GM23248 (cell line): ENCODE data around the gene TBC1D22A. TPM values are rescaled to one million over a fixed set of nuclear protein-coding genes. Genes with fewer than 3 reads are reported as not detected.

Experiments
- DNase-seq: peaks from one replicate; pipeline ENCODE4 v3.0.0-alpha.2; 2015
- H2AFZ ChIP-seq: fragments of 200-600 bp; sonication (generic); 2 replicates; pipeline ENCODE4 v1.6.1; 2016; ENCODE audit warnings: antibody characterized with exemption
- H3F3A ChIP-seq: fragments of 200-600 bp; sonication (generic); 2 replicates; pipeline ENCODE4 v1.6.1; 2016; ENCODE audit warnings: mild to moderate bottlenecking, antibody characterized with exemption, mixed run types; ENCODE audit not compliant: insufficient read depth
- H3K27ac ChIP-seq: fragments of 200-600 bp; sonication (generic); 2 replicates; pipeline ENCODE4 v1.5.1; 2016; ENCODE audit warnings: mild to moderate bottlenecking
- H3K27me3 ChIP-seq: fragments of 200-600 bp; sonication (generic); replicated peaks from 2 replicates; pipeline ENCODE4 v1.6.1; 2016; ENCODE audit warnings: mild to moderate bottlenecking; ENCODE audit not compliant: insufficient read depth
- H3K36me3 ChIP-seq: fragments of 200-600 bp; sonication (generic); 2 replicates; pipeline ENCODE4 v1.6.1; 2016; ENCODE audit warnings: low read depth, mild to moderate bottlenecking
- H3K4me1 ChIP-seq: fragments of 200-600 bp; sonication (generic); 2 replicates; pipeline ENCODE4 v1.6.1; 2016; ENCODE audit warnings: mild to moderate bottlenecking; ENCODE audit not compliant: insufficient read depth
- H3K4me2 ChIP-seq: fragments of 200-600 bp; sonication (generic); one replicate; pipeline ENCODE4 v1.6.1; 2016; ENCODE audit warnings: mild to moderate bottlenecking; ENCODE audit not compliant: unreplicated experiment
- H3K4me3 ChIP-seq: fragments of 200-600 bp; sonication (generic); 2 replicates; pipeline ENCODE4 v1.5.1; 2016; ENCODE audit warnings: mild to moderate bottlenecking
- H3K79me2 ChIP-seq: fragments of 200-600 bp; sonication (generic); 2 replicates; pipeline ENCODE4 v1.6.1; 2016; ENCODE audit warnings: mild to moderate bottlenecking; ENCODE audit not compliant: insufficient read depth
- H3K9ac ChIP-seq: fragments of 200-600 bp; sonication (generic); 2 replicates; pipeline ENCODE4 v1.6.1; 2016; ENCODE audit warnings: mild to moderate bottlenecking
- H3K9me2 ChIP-seq: fragments of 200-600 bp; sonication (generic); 2 replicates; pipeline ENCODE4 v1.6.1; 2016; ENCODE audit warnings: mixed run types, mild to moderate bottlenecking, moderate library complexity; ENCODE audit not compliant: insufficient read depth
- H3K9me3 ChIP-seq: fragments of 200-600 bp; sonication (generic); one replicate; pipeline ENCODE4 v1.6.1; 2017; ENCODE audit warnings: low read depth
- H4K20me1 ChIP-seq: fragments of 200-600 bp; sonication (generic); 2 replicates; pipeline ENCODE4 v1.6.0; 2016; ENCODE audit not compliant: insufficient read depth
- EZH2 ChIP-seq: fragments of 200-600 bp; sonication (generic); IDR thresholded peaks from 2 replicates; pipeline ENCODE4 v1.6.1; 2018; ENCODE audit warnings: antibody characterized with exemption, mild to moderate bottlenecking; ENCODE audit not compliant: insufficient read depth, poor library complexity, severe bottlenecking
- EZH2phosphoT487 ChIP-seq: fragments of 200-600 bp; sonication (generic); IDR thresholded peaks from 2 replicates; pipeline ENCODE4 v1.6.1; 2018; ENCODE audit warnings: antibody characterized with exemption, moderate library complexity, mild to moderate bottlenecking, low read depth; ENCODE audit not compliant: insufficient read depth
- WGBS, 2 experiments: methylation state at CpG; one replicate each; pipeline ENCODE4 v1.1.6; 2015 to 2017; ENCODE audit warnings: low lambda C conversion rate in 2 of 2, low coverage in 1 of 2; ENCODE audit errors: missing lambda C conversion rate in 2 of 2; 5-methylcytosine and 5-hydroxymethylcytosine counted together
- in situ Hi-C: fragments of 300-500 bp; cut with MboI; formaldehyde crosslinking; loops from 2 replicates; pipeline ENCODE4 v1.15.0; 2020
- polyA plus RNA-seq: library from polyadenylated mRNA; unstranded; fragments of >200 nt; fragmentation: Nextera tagmentation; extraction: Ambion mirVana; gene quantifications from 2 replicates; pipeline ENCODE4 v1.2.1, GENCODE V29; 2016
- total RNA-seq: library from RNA; depleted of rRNA; stranded (reverse); fragments of >200 nt; shearing (Covaris generic); gene quantifications from 2 replicates; pipeline ENCODE4 v1.2.3, GENCODE V29; 2014

TBC1D22A gene
- total and polyA plus RNA-seq, 2 experiments from 2014 or later = 12.3 to 16.9 TPM

GRCh38 chr22:47178339-47178738 is 415.9 kb downstream of the TBC1D22A start:
- no peaks in the 10 kb centered on the region for H3K27me3 ChIP-seq
- H3K4me2 ChIP-seq = no peak overlapping the region
- H3K79me2 ChIP-seq = no peaks in the 10 kb centered on the region
- H3K27ac ChIP-seq = no peak overlapping the region
- TF ChIP-seq EZH2 = no peak
- no peak for TF ChIP-seq EZH2phosphoT487
- 88 to 90% methylated on average over 5 of the region's 5 CpGs for WGBS, 2 experiments
- H3F3A ChIP-seq = no peaks in the 10 kb centered on the region
- in situ Hi-C loops = no loop called here
- H2AFZ ChIP-seq = no peak overlapping the region
- no peaks in the 10 kb centered on the region for H3K36me3 ChIP-seq
- no peaks in the 10 kb centered on the region for H3K9me3 ChIP-seq
- no peak overlapping the region for H3K4me3 ChIP-seq
- H4K20me1 ChIP-seq = no peaks in the 10 kb centered on the region
- no peak overlapping the region for H3K9ac ChIP-seq
- no peaks in the 10 kb centered on the region for H3K9me2 ChIP-seq
- no peak for DNase-seq
- H3K4me1 ChIP-seq = peaks cover 4% of the 10 kb centered on the region; the same call in 1 of the 2 replicates

- no peaks in the 10 kb centered on the region for H3K36me3 ChIP-seq
- H3K9ac ChIP-seq = no peak overlapping the region
- H3K9me2 ChIP-seq = no peaks in the 10 kb centered on the region
- H3F3A ChIP-seq = no peaks in the 10 kb centered on the region
- H3K27ac ChIP-seq = no peak overlapping the region
- H3K79me2 ChIP-seq = no peaks in the 10 kb centered on the region
- 96 to 98% methylated on average over 2 of the region's 2 CpGs for WGBS, 2 experiments
- DNase-seq = no peak
- H3K9me3 ChIP-seq = no peaks in the 10 kb centered on the region
- no peak overlapping the region for H2AFZ ChIP-seq
- H4K20me1 ChIP-seq = no peaks in the 10 kb centered on the region
- H3K4me3 ChIP-seq = no peak overlapping the region
- H3K27me3 ChIP-seq = no peaks in the 10 kb centered on the region
- no peaks in the 10 kb centered on the region for H3K4me1 ChIP-seq
- no peak for TF ChIP-seq EZH2
- no peak for TF ChIP-seq EZH2phosphoT487
- in situ Hi-C loops = no loop called here
- no peak overlapping the region for H3K4me2 ChIP-seq
Measured at GRCh38 chr22:47180796-47181195, 418.3 kb downstream of the TBC1D22A start.

- Histone ChIP-seq H3K27me3 (no peaks in the 10 kb centered on the region), H2AFZ (no peak overlapping the region), H3K9me2 (no peaks in the 10 kb centered on the region), H3K4me1 (no peaks in the 10 kb centered on the region), H3K4me2 (no peak overlapping the region), H3K36me3 (no peaks in the 10 kb centered on the region), H3K9me3 (no peaks in the 10 kb centered on the region), H3K9ac (no peak overlapping the region), H3K79me2 (no peaks in the 10 kb centered on the region), H3F3A (no peaks in the 10 kb centered on the region), H3K4me3 (no peak overlapping the region), H4K20me1 (no peaks in the 10 kb centered on the region), H3K27ac (no peak overlapping the region)
- DNase-seq = no peak
- TF ChIP-seq EZH2 (no peak), EZH2phosphoT487 (no peak)
- in situ Hi-C loops = no loop called here
- WGBS, 2 experiments = 60% methylated on average over 9 of the region's 9 CpGs
Measured at GRCh38 chr22:47187176-47187957, 424.9 kb downstream of the TBC1D22A start.

GRCh38 chr22:47188261-47189055 is 426.0 kb downstream of the TBC1D22A start:
- Histone ChIP-seq H3K27me3 (no peaks in the 10 kb centered on the region), H3K36me3 (no peaks in the 10 kb centered on the region), H3K9me2 (no peaks in the 10 kb centered on the region), H2AFZ (no peak overlapping the region), H3K9me3 (no peaks in the 10 kb centered on the region), H3K9ac (no peak overlapping the region), H4K20me1 (no peaks in the 10 kb centered on the region), H3K4me3 (no peak overlapping the region), H3K4me2 (no peak overlapping the region), H3K79me2 (no peaks in the 10 kb centered on the region), H3K27ac (no peak overlapping the region), H3K4me1 (no peaks in the 10 kb centered on the region), H3F3A (no peaks in the 10 kb centered on the region)
- DNase-seq = no peak
- in situ Hi-C loops = no loop called here
- 58% methylated on average over 17 of the region's 17 CpGs for WGBS, 2 experiments
- TF ChIP-seq EZH2 = no peak
- TF ChIP-seq EZH2phosphoT487 = no peak
